ENCODE measurements around the gene TMEM232. TPM values are rescaled to one million over a fixed set of nuclear protein-coding genes. Genes with fewer than 3 reads are reported as not detected.

The TMEM232 gene
- 1.8 TPM in 1 of 2 replicates, not detected in the other for total RNA-seq

GRCh38 chr5:110726249-110727024 lies at the start of gene TMEM232:
TMEM232 (minus strand) TSS chr5:110726671; CDS start chr5:110667352, 59,319 bp downstream.

GRCh38 chr5:110738812-110739651 lies 12.6 kb upstream of the TMEM232 start, which contains the start of gene SLC25A46:
SLC25A46 (plus strand) TSS chr5:110739007; CDS start chr5:110739120, 113 bp downstream.

Other genes starting within 250 kb of the TMEM232 start
- 41.3 and 51.0 TPM in 2 replicates for gene SLC25A46, start 12.3 kb upstream of the TMEM232 start, total RNA-seq

Measured in cardiac atrium fibroblast (primary cell).